Panc1 (cell line): ENCODE data around the gene SIK3.

Experiments used
- POLR2AphosphoS5 ChIP-seq: IDR thresholded peaks from 2 replicates; pipeline ENCODE4 v1.6.1; 2012; ENCODE audit warnings: mild to moderate bottlenecking, low read depth, low read length, moderate library complexity
- SIN3A ChIP-seq: IDR thresholded peaks from 2 replicates; pipeline ENCODE4 v1.6.1; 2012; ENCODE audit warnings: low read depth, mild to moderate bottlenecking, low read length, moderate library complexity, borderline replicate concordance; ENCODE audit not compliant: insufficient read depth
- TCF7L2 ChIP-seq: IDR thresholded peaks from 2 replicates; pipeline ENCODE4 v1.6.1; 2011; ENCODE audit warnings: mild to moderate bottlenecking, low read depth, low read length, inconsistent platforms
- TF ChIP-seq, protein P1 (sequence below): fragments of 450-650 bp; IDR thresholded peaks from 2 replicates; pipeline ENCODE4 v1.5.1; 2017; ENCODE audit warnings: mild to moderate bottlenecking

DNA sequence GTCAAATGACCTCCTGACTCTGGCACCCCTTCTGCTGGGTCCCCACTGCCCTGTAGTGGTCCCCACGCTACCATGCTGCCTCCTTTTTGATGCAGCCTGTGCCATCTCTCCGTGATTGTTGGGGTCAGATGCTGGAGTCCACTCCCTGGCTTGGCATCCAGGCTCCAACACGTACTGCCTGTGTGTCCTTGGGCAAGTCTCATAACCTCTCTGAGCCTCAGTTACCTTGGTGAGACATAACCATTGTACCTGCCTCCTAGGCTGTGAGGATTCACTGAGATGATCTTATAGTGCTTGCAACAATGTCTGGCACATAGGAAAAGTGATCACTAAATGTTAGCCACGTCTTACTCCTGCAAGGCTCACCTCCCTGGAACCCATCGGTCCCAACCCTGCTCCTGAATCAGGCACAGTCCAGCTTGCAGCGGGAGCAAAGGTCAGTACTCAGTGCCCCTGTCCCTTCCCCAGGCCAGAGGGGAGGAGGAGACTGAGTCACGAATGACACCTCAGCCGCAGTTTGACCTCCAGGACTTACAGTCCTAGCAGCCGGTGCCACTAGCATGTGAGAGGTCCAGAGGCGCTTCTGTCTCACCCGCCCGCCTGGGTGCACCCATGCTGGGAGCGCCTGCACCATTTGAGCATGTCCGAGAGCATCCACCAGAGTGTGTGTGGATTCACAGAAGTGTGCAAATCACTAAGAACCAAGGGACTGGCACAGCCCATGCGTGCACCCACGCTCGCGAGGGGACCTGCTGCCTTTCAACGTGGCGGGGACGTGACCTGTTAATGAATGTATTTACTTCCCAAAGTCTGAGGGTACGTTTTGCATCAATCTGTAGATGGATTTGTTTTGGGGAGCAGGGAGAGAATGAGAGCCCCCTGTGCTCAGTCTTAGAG, 272.1 kb downstream of the SIK3 start:
- TF ChIP-seq, protein P1, sequence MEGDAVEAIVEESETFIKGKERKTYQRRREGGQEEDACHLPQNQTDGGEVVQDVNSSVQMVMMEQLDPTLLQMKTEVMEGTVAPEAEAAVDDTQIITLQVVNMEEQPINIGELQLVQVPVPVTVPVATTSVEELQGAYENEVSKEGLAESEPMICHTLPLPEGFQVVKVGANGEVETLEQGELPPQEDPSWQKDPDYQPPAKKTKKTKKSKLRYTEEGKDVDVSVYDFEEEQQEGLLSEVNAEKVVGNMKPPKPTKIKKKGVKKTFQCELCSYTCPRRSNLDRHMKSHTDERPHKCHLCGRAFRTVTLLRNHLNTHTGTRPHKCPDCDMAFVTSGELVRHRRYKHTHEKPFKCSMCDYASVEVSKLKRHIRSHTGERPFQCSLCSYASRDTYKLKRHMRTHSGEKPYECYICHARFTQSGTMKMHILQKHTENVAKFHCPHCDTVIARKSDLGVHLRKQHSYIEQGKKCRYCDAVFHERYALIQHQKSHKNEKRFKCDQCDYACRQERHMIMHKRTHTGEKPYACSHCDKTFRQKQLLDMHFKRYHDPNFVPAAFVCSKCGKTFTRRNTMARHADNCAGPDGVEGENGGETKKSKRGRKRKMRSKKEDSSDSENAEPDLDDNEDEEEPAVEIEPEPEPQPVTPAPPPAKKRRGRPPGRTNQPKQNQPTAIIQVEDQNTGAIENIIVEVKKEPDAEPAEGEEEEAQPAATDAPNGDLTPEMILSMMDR = no peak
- TF ChIP-seq TCF7L2 = no peak
- TF ChIP-seq POLR2AphosphoS5 = no peak
- TF ChIP-seq SIN3A = no peak
